IgD-negative memory B cell (primary cell): ENCODE measurements around the gene XIRP1. TPM values are rescaled to one million over a fixed set of nuclear protein-coding genes. Genes with fewer than 3 reads are reported as not detected.

Experiments
- H3K27ac Mint-ChIP-seq, 3 donors: one replicate each; pipeline ENCODE4 v1.8.0; 2020 to 2022; ENCODE audit warnings: mild to moderate bottlenecking in 3 of 3, mixed read lengths in 3 of 3, moderate library complexity in 1 of 3
- H3K27me3 Mint-ChIP-seq: one replicate; pipeline ENCODE4 v1.8.0; 2021; ENCODE audit warnings: mixed read lengths
- H3K36me3 Mint-ChIP-seq: one replicate; pipeline ENCODE4 v1.8.0; 2020; ENCODE audit warnings: mild to moderate bottlenecking, mixed read lengths
- H3K4me1 Mint-ChIP-seq, 3 donors: one replicate each; pipeline ENCODE4 v1.8.0; 2020 to 2022; ENCODE audit warnings: mixed read lengths in 3 of 3, mild to moderate bottlenecking in 1 of 3
- H3K4me3 Mint-ChIP-seq, 4 donors: one replicate each; pipeline ENCODE4 v1.8.0; 2020 to 2022; ENCODE audit warnings: mild to moderate bottlenecking in 4 of 4, mixed read lengths in 4 of 4, moderate library complexity in 3 of 4
- H3K9me3 Mint-ChIP-seq, 3 donors: one replicate each; pipeline ENCODE4 v1.8.0; 2020 to 2021; ENCODE audit warnings: mixed read lengths in 3 of 3, mild to moderate bottlenecking in 1 of 3
- polyA plus RNA-seq: library from polyadenylated mRNA; unstranded; fragments of 300-500 nt; fragmentation: Illumina TruSeq; gene quantifications from one replicate; pipeline ENCODE4 v1.2.3, GENCODE V29; 2021

Gene XIRP1
- polyA plus RNA-seq, 1 donor from 2014 or later: not detected

DNA sequence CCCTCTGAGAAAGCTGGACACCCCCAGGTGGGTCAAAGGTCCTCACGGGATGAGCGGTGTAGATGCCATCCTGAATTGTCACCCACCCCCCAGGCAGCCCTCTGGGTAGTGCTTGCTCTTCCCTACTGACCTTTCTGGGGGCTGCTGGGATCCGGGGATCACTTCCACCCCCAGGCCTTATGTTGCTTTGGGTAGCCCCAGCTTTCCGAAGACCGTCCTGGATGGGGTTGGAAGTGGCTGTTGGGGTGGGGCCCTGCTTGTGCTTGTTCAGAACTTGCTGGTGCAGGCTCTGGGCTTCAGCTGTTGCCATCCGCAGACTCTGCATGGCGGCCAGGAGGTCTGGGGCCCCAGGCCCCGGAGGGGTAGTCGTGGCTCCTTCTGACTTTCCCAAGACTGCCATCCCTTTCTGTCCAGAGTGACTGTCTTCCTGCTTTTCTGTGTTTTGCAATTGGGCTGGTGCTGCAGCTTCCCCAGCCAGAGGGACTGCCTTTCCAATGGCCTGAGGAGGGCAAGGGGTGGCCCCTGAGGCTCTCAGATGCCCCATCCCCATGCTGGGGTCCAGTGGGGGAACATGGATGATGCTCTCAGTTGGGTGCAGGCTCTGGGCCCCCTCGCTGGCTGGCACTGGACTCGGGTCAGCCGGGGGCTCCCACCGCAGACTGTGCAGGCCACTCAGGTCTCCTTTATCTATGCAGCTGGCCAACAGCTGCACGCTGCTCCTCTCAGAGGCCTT, 6.3 kb downstream of the XIRP1 start:
- Mint-ChIP-seq H3K4me3 (no peak overlapping the region), H3K36me3 (no peaks in the 10 kb centered on the region), H3K27me3 (peaks cover 5% of the 10 kb centered on the region), H3K9me3 (no peaks in the 10 kb centered on the region), H3K27ac (no peak overlapping the region), H3K4me1 (peaks cover 8 to 10% (median 9%) of the 10 kb centered on the region in 3 donors)

GRCh38 chr3:39185326-39185958, 7.0 kb downstream of the XIRP1 start:
- Mint-ChIP-seq H3K27ac (no peak overlapping the region), H3K4me1 (peaks cover 11 to 12% (median 11%) of the 10 kb centered on the region in 3 donors)

GRCh38 chr3:39184968-39185285, 7.5 kb downstream of the XIRP1 start:
- peaks cover 15 to 16% (median 16%) of the 10 kb centered on the region in 3 donors for H3K4me1 Mint-ChIP-seq
- H3K27me3 Mint-ChIP-seq: peaks cover 5% of the 10 kb centered on the region
- H3K36me3 Mint-ChIP-seq: no peaks in the 10 kb centered on the region
- H3K27ac Mint-ChIP-seq: no peak overlapping the region
- no peak overlapping the region for H3K4me3 Mint-ChIP-seq
- no peaks in the 10 kb centered on the region for H3K9me3 Mint-ChIP-seq

More at GRCh38 chr3:39185326-39185958, 7.0 kb downstream of the XIRP1 start:
- no peak overlapping the region for H3K4me3 Mint-ChIP-seq
- no peaks in the 10 kb centered on the region for H3K36me3 Mint-ChIP-seq
- H3K9me3 Mint-ChIP-seq: no peaks in the 10 kb centered on the region
- H3K27me3 Mint-ChIP-seq: peaks cover 5% of the 10 kb centered on the region

DNA sequence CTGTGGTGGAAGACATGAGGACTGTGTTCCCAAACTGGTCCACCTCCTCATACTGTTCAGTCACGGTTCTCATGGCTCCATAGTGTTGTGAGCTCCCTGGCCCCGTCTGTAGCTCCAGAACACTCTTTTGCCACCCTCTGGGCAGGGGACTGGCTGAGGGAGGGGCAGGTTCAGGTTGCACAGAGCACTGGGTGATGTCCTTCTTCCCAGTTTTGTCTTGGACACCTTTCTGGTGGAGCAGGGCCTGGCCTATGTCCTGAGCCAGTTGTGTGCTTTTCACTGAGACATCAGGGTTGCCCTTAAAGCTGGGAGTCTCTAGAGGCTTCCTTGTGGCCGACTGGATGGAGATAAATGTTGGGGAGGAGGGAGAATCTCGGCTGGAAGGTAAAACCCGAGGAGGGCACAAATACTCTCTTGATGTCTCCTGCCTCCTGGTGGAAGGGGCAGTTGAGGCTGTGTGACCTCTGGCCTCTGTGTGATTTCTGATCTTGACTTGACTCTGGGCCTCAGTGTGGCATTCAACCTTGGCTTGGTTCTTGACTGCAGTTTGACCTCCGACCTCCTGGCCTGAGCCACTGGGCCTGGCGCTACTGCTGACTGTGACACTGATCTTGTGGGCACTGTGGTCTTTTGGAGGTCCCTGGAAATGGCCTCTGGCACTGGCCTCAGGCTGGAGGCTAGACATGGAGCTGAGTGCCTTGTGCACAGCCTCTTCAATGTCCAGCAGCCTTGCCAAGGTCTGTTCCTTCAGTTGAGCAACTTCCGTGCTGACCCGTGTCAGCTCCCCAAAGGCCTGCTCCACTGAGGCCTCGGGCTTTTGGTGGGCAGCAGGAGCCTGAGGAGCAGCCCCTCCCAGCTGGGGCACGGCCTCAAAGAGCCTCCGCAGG, 8.1 kb downstream of the XIRP1 start:
- no peaks in the 10 kb centered on the region for H3K9me3 Mint-ChIP-seq

DNA sequence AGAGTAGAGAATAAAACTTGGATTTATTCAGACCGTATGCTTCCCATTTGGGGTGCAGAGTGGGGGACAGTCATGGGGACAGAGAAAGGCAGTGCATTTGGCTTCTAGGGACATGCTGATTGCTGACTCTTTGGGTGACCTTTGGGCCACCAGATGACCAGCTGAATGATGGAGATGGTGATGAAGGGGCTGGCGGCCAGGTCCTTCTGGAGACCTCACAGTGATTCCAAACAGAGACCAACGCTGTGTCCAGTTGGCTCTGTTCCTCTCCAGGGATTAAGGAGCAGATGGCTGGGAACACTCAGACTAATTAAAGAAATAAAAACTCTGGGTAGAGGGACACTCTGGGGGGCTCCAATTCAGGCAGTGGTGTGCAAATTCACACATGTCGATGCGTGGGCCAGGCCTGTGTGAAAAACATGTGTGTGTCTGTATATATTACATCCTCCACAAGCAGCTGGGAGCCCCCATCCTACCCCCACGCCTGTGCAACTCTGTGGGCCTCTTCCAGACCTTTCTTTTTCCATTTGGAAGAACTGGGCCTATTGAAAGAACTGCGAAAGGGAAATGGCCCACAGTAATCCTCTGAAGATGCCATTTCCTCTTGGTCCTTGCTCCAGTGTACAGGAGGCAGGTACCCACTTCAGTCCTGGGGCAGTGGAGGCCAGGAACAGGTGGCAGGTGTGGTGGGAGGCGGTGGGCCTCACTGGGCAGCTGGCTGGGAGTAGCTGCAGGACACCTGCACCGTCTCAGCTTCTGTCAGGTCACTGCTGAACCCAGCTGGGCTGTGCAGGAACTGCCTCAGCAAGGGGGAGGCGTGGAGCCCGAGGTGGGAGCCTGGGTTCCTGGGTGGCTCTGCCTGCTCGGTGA, 8.9 kb downstream of the XIRP1 start:
- no peaks in the 10 kb centered on the region for H3K36me3 Mint-ChIP-seq
- no peaks in the 10 kb centered on the region for H3K27me3 Mint-ChIP-seq
- H3K27ac Mint-ChIP-seq: peak overlapping the region in 1 of 3 donors; percentile 15
- H3K9me3 Mint-ChIP-seq: no peaks in the 10 kb centered on the region
- no peak overlapping the region for H3K4me3 Mint-ChIP-seq
- H3K4me1 Mint-ChIP-seq: peaks cover 18 to 22% (median 19%) of the 10 kb centered on the region in 3 donors

More for the DNA sequence above, 8.1 kb downstream of the XIRP1 start:
- H3K4me1 Mint-ChIP-seq: peaks cover 13 to 17% (median 14%) of the 10 kb centered on the region in 3 donors
- H3K4me3 Mint-ChIP-seq: no peak overlapping the region
- peak overlapping the region in 1 of 3 donors; percentile 15 for H3K27ac Mint-ChIP-seq
- H3K36me3 Mint-ChIP-seq: no peaks in the 10 kb centered on the region
- H3K27me3 Mint-ChIP-seq: no peaks in the 10 kb centered on the region

- H3K4me3 Mint-ChIP-seq: peak overlapping the region; percentile 64 to 91 (median 82)
- no peaks in the 10 kb centered on the region for H3K27me3 Mint-ChIP-seq
- no peaks in the 10 kb centered on the region for H3K9me3 Mint-ChIP-seq
- no peaks in the 10 kb centered on the region for H3K36me3 Mint-ChIP-seq
- H3K27ac Mint-ChIP-seq: peak overlapping the region; percentile 18 to 91 (median 89)
- H3K4me1 Mint-ChIP-seq: peaks cover 18 to 26% (median 22%) of the 10 kb centered on the region in 3 donors
Observed at GRCh38 chr3:39181408-39182335, 10.7 kb downstream of the XIRP1 start.

- H3K4me3 Mint-ChIP-seq: peak overlapping the region; percentile 64 to 93 (median 86)
- H3K36me3 Mint-ChIP-seq: no peaks in the 10 kb centered on the region
- H3K27ac Mint-ChIP-seq: peak overlapping the region; percentile 87 to 91 (median 89)
- H3K4me1 Mint-ChIP-seq: peaks cover 18 to 26% (median 24%) of the 10 kb centered on the region in 3 donors
- H3K27me3 Mint-ChIP-seq: no peaks in the 10 kb centered on the region
- H3K9me3 Mint-ChIP-seq: no peaks in the 10 kb centered on the region
Observed at GRCh38 chr3:39180546-39181346, 11.6 kb downstream of the XIRP1 start.

- Mint-ChIP-seq H3K4me3 (peak overlapping the region; percentile 47 to 93 (median 74)), H3K27me3 (no peaks in the 10 kb centered on the region), H3K4me1 (peaks cover 18 to 26% (median 24%) of the 10 kb centered on the region in 3 donors), H3K36me3 (no peaks in the 10 kb centered on the region), H3K27ac (peak overlapping the region; percentile 4 to 87 (median 68)), H3K9me3 (peaks cover 0 to 2% (median 0%) of the 10 kb centered on the region in 3 donors)
Observed at GRCh38 chr3:39180183-39180545, 12.2 kb downstream of the XIRP1 start.

DNA sequence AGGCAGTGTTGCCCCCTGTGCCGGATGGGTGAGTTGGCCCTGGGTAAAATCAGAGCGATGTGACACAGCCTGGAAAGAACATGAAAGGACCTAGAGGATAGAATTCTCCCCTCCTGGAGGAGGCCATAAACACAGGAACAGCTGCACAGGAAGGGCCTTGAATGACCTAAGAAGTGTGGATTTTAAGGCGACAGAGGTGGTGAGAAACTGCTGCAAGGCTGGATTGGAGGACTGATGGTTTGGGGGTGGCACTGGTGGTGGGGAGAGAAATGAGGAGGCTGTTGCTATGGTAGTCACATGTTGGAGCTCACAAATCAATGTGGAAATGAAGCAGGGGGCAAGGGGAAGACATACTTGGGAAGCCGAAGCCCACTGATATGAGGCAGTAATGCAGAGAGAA, 13.8 kb downstream of the XIRP1 start:
- no peaks in the 10 kb centered on the region for H3K36me3 Mint-ChIP-seq
- peak overlapping the region; percentile 57 to 86 (median 82) for H3K4me3 Mint-ChIP-seq
- H3K9me3 Mint-ChIP-seq: peaks cover 0 to 2% (median 2%) of the 10 kb centered on the region in 3 donors
- H3K27me3 Mint-ChIP-seq: peaks cover 4% of the 10 kb centered on the region
- peaks cover 18 to 27% (median 24%) of the 10 kb centered on the region in 3 donors for H3K4me1 Mint-ChIP-seq
- H3K27ac Mint-ChIP-seq: peak overlapping the region in 2 of 3 donors; percentile 68 to 92

DNA sequence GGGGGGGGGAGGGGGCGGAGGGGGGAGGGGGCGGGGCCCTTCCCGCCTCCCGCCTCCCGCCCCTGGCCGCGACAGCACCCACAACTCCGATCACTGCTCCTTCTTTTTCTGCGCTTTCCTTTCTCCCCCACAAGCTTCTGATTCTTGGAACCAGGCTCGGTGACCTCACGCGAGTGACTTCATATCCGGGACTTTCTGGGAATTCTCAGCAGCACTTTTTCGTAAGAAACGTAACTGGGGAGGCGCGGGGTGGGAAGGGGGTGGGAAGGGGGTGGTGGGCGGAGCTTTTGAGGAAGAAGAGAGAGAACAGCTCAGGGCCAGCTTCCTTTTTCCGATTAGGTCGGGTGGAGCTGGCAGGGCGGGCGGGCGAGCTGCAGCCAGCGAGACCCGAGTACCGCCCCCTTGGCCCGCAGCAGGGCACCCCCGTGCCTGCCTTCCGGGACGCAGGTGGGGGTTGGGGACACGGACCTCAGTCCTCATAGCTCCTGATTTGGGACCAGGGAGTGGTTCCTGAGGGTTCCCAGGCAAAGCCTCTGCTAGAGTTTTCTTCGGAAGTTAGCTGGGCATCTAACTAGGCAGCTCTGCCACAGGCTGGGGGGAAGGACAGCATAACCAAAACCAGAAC, 14.6 kb downstream of the XIRP1 start:
- peaks cover 4% of the 10 kb centered on the region for H3K27me3 Mint-ChIP-seq
- no peaks in the 10 kb centered on the region for H3K36me3 Mint-ChIP-seq
- H3K4me1 Mint-ChIP-seq: peaks cover 18 to 27% (median 24%) of the 10 kb centered on the region in 3 donors
- peaks cover 0 to 2% (median 2%) of the 10 kb centered on the region in 3 donors for H3K9me3 Mint-ChIP-seq
- peak overlapping the region in 2 of 3 donors; percentile 90 to 92 for H3K27ac Mint-ChIP-seq
- peak overlapping the region; percentile 77 to 88 (median 83) for H3K4me3 Mint-ChIP-seq

DNA sequence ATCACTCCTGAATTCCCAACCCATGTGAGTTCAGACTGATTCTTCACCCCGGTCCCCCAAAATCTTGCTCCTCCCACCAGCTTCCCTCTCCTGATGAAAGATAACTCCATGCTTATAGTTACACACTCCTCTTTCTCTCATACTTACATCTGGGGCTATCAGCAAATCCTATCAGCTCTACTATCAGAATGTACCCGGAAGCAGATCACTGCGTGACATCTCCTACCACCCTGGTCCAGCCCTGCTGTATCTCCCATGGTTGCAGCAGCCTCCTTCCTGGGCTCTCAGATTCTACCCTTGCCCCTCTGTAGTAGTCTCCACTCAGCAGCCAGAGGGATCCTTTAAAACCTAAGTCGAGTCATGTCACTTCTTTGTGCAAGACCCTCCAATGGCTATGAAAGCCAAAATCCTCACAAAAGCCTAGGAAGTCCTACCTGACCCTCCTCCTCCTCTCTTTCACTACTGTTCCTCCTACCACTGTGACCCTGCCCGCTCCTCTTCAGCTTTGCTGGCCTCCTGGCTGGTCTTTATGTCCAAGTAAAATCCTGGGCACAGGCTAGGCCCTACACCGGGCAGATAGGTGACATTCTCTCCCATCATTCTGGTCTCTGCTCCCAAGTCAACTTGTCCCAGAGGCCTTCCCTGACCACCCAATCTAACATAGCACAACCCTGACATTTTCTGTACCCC, 16.2 kb downstream of the XIRP1 start:
- Mint-ChIP-seq H3K9me3 (peaks cover 0 to 2% (median 2%) of the 10 kb centered on the region in 3 donors), H3K36me3 (no peaks in the 10 kb centered on the region), H3K27me3 (peaks cover 4% of the 10 kb centered on the region), H3K4me1 (peaks cover 15 to 24% (median 22%) of the 10 kb centered on the region in 3 donors), H3K4me3 (peak overlapping the region in 1 of 4 donors; percentile 77), H3K27ac (peak overlapping the region in 2 of 3 donors; percentile 10 to 73)
